HG02571 (cell line): ENCODE data around the gene CEP250.

ENCODE experiments used
- ATAC-seq: cut with Tn5 transposase; IDR thresholded peaks from one replicate; pipeline ENCODE4 v1.9.1; 2021; ENCODE audit warnings: mild to moderate bottlenecking, moderate library complexity; ENCODE audit not compliant: unreplicated experiment

CEP250 gene, protein sequence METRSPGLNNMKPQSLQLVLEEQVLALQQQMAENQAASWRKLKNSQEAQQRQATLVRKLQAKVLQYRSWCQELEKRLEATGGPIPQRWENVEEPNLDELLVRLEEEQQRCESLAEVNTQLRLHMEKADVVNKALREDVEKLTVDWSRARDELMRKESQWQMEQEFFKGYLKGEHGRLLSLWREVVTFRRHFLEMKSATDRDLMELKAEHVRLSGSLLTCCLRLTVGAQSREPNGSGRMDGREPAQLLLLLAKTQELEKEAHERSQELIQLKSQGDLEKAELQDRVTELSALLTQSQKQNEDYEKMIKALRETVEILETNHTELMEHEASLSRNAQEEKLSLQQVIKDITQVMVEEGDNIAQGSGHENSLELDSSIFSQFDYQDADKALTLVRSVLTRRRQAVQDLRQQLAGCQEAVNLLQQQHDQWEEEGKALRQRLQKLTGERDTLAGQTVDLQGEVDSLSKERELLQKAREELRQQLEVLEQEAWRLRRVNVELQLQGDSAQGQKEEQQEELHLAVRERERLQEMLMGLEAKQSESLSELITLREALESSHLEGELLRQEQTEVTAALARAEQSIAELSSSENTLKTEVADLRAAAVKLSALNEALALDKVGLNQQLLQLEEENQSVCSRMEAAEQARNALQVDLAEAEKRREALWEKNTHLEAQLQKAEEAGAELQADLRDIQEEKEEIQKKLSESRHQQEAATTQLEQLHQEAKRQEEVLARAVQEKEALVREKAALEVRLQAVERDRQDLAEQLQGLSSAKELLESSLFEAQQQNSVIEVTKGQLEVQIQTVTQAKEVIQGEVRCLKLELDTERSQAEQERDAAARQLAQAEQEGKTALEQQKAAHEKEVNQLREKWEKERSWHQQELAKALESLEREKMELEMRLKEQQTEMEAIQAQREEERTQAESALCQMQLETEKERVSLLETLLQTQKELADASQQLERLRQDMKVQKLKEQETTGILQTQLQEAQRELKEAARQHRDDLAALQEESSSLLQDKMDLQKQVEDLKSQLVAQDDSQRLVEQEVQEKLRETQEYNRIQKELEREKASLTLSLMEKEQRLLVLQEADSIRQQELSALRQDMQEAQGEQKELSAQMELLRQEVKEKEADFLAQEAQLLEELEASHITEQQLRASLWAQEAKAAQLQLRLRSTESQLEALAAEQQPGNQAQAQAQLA (N-terminal part only)

GRCh38 chr20:35454881-35455609, at the start of gene CEP250:
Gene CEP250, plus strand, starts transcription at chr20:35455598. Its CDS starts 6,770 bp downstream, at chr20:35462368.
- ATAC-seq: peak; percentile 88

- ATAC-seq: no peak
Observed at GRCh38 chr20:35405775-35406174, 49.6 kb upstream of the CEP250 start.

- ATAC-seq: no peak
Observed at GRCh38 chr20:35408270-35408669, 47.1 kb upstream of the CEP250 start.

GRCh38 chr20:35409542-35409941, 45.9 kb upstream of the CEP250 start:
- ATAC-seq: no peak

DNA sequence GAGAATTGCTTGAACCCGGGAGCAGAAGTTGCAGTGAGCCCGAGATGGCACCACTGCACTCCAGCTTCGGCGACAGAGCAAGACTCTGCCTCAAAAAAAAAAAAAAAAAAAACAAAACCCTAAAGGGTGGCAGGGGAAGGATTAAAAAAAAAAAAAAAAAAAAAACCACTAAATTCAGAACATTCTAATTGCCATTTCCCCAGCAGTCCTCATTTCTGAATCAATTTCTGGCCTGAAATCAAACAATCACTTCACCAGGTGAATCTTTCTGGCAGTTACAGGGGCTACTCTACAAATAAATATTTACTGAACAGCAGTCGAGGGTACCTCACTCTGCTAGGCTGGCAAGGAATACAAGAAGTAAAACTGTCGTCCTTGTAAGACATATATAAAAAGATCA, 44.8 kb upstream of the CEP250 start:
- ATAC-seq: no peak

GRCh38 chr20:35421322-35421721, 34.1 kb upstream of the CEP250 start:
- no peak for ATAC-seq

DNA sequence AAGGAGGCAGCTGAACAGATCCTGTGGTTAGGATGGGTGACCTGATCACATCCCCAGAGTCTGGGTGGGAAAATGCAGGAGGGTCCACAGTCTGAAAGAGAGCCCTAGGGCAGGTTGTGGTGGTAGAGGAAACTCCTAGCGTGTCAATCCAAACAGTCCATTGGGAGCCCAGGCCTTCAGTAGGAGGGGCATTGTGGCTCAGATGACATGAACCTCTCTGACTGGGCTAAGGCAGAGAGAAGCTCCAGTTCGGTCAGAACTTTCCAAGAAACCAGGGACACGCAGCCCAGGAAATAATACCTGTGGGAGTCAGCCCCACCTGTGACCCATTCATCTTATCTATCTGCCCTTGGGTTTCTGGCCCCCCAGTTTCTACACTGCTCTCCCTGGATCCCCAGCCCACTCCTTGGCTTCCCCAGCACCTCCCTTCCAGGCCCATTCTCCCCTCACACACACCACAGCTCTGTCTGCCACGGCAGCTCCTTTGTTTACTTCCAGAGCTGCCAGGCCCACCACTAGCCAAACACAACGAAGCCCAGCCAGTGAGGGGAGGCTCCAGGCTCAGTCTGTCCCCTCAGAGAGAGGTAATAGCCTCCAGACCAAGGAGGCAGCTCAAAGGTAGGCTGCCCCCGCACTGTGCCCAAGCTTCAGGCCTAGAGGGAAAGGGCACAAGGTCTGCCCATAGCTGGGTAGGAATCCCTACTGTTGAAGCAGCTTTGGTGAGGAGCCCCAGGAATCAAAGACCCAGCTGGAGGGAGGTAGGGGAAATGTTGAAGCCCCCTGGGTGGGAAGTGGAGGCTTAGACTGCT, 23.6 kb upstream of the CEP250 start:
- no peak for ATAC-seq

GRCh38 chr20:35432430-35432735, 23.0 kb upstream of the CEP250 start:
- no peak for ATAC-seq

- ATAC-seq: no peak
Observed at GRCh38 chr20:35433337-35433736, 22.1 kb upstream of the CEP250 start.

DNA sequence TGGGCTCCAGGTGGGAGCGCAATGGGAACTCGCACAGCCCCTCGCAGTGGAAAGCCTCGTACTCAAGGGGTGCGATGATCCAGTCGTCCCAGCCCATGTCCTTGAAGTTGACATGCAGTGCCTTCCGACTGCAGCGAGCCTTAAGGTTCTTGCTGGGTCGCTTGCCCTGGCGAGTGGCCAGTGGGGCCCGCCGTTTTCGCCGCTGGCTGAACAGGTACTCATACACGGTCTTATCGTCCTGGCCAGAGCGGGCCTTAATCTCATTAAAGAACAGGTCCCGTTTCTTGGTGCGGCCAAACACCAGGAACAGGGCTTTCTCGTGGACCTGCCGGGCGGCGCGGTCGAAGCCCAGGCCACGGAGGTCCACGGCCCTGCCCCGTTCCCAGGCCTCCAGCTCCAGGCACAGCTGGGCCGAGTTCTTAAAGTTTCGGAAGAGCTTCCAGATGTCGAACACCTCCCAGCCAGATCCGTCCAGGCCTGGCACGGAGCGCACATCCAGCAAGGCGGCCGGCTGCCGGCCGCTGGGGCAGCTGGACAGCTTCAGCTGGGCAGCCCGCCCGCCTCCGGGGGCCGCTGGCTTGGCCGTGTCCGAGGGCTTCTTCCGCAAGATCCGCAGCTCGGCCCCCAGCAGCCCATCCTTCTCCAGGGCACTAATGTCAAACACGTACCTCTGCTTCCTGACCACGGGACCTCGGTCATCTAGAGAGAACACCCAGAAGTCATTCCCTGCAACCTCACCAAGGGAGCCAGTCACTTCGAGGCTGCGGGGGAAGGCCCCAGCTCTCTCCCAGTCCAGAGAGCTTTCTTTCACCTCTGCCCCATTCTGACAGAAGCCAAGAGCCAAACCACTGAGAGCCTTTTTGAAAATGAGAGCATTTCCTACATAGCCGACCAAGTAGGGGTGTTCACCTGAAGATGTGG, 21.1 kb upstream of the CEP250 start:
- no peak for ATAC-seq

DNA sequence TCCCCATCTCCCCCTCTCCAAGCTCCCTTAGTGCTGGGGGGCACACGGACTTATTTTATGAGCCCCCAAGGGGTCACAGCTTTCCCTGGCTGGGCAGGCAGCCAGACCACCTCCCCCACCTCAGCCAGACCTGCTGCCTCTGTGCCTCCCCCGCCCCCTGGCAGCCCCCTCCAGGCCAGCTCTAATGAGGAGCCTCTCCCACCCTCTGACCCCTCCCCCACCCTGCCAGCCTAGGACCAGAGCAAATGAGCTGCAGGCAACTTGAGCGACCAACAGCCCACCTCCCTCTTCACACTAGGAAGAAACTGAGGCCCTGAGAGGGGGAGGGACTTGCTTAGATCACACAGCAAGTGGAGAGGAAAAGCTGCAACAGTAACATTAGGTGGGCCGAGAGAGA, 19.2 kb upstream of the CEP250 start:
- ATAC-seq: no peak

- ATAC-seq: no peak
Observed at GRCh38 chr20:35437599-35437998, 17.8 kb upstream of the CEP250 start.

DNA sequence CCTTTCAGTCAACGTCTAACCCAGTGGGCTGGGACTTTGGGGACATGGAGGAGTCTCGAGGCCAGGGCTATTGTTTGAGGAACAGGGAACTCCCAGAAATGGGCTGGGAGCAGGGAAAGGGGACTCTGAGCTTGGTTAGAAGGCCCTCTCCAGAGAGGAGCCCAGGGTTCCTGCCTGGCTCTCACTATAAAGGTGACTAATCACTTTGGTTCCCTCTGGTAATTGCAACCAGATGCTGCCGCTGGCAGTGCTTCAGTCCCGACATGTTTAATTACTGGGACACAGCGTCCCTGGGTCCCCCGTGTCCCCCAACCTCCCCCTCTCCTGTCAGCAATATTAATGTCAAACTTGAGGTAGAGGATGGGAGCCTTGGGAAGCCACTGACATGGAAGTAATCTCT, 12.4 kb upstream of the CEP250 start:
- ATAC-seq: no peak

- ATAC-seq: no peak
Observed at GRCh38 chr20:35444226-35444625, 11.2 kb upstream of the CEP250 start.

GRCh38 chr20:35446356-35447078, 8.9 kb upstream of the CEP250 start:
- no peak for ATAC-seq

DNA sequence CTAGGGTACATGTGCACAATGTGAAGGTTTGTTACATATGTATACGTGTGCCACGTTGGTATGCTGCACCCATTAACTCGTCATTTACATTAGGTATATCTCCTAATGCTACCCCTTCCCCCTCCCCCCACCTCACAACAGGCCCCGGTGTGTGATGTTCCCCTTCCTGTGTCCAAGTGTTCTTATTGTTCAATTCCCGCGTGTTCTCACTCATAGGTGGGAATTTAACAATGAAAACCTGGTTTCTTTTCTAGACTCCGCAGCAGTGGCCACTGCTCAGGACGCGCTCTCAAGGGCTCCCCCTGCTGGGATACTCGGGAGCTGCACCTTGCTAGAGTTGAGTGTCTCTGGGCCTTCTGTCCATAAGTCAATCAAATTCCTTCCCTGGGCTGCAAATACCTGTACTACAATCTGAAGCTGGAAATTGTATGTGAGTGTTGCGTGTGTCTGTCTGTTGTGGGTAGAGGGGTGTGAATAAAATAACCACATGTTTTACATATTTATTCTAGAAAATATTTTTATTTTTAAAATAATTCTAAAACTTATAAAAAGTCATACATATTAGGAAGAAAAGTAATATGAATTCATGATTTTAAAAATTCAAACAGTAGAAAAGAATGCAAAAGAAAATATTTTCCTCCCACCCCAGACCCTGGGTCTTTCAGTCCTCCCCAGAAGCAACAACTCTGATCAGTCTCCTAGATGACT, 8.2 kb upstream of the CEP250 start:
- no peak for ATAC-seq

- ATAC-seq: no peak
Observed at GRCh38 chr20:35448788-35449373, 6.5 kb upstream of the CEP250 start.
